ENCODE results near the gene STS.

Gene STS

GRCh38 chrX:7147413-7147977, at the start of gene STS:
TSS of gene STS (plus strand) at chrX:7147712. CDS start at chrX:7253200, 105,488 bp downstream.
- no peak for DNase-seq

DNA sequence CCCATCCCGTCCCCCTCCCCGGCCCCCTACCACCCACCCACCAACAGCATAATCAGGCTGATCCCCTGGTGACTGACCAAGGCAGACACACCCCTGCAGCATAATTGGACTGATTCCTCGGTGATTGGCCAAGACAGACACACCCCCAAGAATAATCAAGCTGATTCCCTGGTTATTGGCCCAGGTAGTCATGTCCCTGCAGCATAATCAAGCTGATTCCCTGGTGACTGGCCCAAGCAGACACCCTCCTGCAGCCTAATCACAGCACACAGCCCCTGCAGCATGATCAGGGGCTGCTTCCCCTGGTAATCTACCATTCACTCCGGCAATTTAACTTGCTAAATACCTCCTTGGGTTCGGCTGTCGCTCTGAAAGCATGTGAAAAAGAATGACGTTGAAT, 47.5 kb upstream of the STS start:
- DNase-seq = no peak

DNA sequence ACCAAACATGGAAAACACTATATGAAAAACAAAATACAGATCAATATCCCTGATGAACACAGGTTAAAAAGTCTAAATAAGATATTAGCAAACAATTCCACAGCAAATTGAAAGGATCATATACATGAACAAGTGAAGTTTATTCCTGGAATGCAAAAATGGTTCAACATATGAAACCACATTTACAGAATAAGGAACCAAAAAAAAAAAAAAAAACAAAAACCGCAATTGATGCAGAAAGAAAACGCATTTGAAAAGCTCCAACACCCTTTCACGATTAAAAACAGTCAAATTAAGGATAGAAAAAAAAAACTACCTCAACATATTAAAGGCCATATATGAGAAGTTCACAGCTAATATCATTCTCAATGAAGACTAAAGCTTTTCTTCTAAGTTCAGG, 45.4 kb upstream of the STS start:
- DNase-seq = no peak

DNA sequence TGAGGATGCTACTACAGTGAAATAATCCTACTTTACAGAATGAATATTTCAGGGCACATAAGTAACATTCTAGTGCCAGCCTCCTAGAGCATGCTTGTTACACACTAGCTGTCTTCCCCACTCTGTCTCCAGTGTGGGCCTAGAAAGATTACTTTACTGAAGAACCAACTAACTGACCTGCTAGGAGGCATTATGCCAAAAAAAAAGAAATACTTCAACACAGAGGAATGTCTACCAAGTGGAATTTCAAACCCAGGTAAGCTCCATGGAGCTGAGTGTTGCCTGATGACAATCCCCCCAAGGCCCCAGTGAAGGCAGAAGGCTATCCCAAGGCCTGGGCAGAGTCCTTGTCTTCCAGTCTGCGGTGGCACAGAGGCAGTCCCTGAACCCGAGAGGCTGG, 40.9 kb upstream of the STS start:
- DNase-seq = no peak

DNA sequence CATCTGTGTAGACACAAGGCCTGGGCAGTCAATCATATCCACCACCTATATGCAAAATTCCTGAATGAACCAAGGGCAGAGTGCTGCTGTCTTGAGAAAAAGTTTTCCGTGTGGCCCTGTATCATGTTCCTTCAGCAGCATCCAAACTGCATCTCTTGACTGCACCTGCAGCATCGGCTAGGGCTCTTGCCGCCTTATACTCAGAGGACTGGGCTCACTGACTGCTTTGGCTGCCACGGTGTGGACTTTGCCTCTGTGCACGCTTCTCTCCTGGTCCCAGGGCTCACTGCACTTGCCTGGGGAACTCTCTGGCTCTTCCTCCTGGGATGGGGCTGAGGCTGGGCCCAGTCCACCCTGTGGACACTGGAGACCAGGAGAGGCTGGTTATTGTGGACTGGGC, 39.5 kb upstream of the STS start:
- no peak for DNase-seq

DNA sequence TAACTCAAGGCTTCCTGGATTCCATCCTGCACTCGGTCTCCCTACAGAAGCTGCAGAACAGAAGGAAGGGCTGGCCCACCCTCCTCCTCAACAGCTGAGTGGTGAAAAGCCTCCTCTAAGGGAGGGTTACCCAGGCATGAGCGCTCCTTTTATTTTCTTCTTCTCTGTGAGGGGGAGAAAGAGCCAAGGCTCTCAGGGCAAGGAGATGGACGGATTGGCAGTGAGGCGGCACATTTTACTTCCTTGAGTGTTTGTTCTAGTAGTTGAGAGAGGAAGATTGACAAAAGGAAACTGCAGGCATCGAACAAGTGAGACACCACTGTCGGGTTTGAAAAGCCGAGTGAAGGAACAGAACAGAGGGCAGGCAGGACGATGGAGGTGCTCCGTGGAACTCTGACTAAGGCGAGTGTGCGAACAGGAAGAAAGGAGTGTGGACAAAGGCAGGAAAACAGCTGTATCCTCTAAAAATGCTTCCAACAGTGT, 38.4 kb upstream of the STS start:
- no peak for DNase-seq

DNA sequence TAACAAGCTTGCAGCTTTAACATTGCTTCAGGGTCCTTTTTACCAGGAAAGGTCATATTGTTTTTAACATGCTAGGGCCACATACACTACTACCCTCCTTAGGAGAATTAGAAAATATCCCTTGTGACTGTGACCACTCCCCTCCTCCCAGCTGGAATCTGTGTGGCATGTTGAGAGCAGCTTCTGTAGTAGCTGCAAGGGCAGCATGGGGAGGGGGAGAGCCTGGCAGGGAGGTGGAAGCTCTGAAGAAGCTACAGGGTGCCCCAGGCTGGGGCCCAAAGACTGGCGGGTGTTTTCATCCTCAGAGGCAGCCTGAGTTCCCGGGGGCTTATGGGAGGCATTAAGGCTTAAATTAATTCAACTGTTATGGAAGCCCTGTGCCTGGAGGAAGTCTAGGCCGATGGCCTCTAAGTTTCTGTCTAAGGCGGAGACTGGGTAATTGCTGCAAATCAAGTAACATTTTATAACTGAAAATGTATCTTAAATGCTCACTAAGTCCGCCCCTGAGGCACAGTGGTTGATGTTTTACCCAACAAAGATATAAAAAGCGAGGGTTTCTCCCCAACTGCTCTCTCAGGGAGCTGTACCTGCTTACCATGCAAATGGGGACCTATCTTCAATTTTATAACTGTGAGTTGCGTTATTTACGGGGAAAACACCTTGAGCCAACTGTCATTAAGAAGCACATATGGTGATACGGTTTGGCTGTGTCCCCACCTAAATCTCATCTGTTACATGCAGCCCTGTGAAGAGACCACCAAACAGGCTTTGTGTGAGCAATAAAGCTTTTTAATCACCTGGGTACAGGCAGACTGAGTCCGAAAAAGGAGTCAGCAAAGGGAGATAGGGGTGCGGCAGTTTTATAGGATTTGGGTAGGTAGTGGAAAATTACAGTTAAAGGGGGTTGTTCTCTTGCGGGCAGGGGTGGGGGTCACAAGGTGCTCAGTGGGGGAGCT, 37.4 kb upstream of the STS start:
- DNase-seq = no peak

GRCh38 chrX:7110821-7111276, 36.7 kb upstream of the STS start:
- no peak for DNase-seq

DNA sequence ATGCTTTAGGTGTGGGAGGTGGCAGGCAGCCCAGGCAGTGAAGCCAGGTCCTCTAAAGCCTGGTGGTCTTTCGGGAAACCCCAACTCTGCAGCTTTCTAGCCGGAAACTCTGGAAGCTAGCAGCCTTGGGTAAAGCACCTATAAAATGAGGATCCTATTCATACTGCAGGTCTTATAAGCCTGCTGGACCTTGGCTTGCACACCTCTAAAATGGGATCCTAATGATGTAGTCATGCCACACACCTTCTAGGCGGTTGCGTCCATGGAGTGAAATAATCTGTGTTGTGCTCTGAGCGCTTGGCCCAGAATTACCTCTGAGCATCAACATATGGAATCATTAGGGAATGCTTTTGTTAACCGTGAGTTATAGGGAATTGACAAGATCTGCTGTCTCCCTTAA, 36.0 kb upstream of the STS start:
- no peak for DNase-seq

DNA sequence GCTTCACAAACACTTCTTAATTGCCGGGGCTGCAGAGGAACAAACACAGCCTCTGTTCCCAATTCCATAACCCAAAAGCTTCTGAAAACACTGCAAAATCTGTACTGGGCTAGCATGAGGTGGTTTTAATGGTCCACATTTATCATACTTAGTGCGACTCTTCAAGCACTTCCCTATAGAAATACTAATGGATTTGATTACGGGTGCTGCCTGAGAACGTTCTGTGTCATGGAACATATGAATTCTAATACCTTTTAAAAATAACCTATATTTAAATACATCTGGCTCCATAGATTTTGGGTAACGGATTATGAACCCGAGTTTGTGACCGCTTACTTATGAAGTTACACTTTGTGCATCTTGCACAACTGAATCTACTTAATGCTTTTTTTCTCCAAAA, 35.4 kb upstream of the STS start:
- no peak for DNase-seq

DNA sequence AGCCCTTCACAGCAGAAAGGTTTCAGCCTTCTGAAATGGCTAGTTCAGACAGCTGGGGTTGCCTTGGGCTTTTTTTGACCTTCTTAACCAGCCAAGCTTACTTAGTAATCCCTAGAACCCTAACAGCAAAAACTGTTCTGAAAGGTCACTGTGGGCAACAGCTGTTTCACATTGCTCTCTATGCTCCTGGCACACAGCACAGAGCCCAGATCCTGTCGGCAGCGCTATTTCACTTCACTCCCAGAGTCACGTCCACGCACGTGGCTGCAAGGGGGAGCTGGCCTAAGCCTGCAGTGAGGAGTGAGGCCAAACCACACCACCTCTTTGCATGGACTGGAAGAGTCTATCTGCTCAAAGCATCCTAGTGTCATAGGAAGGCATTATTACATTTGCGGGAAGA, 32.0 kb upstream of the STS start:
- no peak for DNase-seq

DNA sequence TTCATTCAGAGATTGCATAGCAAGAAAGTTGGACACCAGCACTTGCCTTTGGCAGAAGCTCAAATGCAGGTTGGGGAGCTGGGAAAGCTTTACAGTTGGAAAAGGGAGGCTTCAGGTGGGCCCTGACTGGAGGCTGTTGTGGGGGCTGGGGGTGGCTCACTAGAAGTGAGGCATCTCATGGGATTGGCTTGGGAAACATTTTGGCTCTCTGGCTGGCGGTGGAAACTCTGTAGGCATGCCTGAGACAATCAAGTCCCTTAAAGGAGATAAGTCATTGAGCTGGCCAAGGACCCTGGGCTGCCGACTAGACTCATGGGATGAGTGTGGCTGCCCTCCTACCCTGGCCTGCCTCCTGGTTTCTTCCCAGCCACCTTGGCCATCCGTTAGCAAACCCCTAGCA, 31.4 kb upstream of the STS start:
- DNase-seq = no peak

DNA sequence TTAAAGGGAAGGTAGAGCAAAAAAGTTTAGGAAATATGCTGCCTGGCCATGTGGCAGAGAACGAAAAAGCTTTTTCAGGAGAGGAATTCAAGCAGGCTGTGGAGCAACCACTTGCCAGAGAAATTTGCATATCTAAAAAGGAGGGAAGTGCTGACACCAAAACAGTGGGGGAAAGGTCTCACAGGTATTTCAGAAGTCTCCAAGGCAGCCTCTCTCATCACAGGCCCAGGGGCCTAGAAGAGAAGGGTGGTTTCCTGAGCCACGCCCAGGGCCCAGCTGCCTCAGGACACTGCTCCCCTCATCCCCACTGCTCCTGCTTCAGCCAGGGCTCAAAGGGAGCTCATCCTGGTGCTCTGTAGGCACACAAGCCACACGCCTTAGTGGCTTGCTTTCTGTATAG, 29.9 kb upstream of the STS start:
- no peak for DNase-seq

DNA sequence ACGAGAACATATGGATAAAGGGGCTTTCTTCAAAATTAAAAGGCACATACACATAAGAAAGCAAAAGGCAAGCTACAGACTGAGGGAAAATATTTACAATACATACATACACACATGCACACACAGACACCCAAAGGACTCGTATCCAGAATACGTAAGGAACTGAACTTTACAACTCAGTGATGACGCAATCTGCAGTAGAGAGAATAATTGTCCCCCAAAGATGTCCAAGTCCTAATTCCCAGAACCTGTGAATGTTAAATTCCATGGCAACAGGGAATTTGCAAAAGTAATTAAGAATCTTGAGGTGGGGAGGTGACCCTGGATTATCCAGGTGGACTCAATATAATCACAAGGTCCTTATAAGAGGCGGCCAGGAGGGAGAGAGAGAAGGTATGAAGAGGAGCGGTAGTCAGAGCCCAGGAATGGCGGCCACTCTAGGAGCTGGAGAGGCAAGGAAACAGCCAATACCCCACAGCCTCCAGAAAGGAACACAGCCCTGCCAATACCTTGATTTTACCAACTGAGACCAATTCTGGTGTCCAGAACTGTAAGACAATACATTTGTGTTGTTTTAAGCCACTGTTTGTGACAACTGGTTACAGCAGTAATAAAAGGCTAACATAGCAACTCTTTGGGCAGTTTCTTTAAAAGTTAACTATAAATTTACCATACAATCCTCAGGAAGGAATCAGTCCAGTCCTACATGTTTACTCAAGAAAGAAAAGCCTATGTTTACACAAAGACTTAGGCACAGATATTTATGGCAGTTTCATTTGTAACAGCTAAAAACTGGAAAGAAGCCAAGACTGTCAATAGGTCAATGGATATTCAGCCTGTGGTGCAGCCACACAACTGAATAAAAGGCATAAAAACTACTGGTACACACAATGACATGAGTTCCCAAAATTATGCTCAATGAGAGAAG, 27.3 kb upstream of the STS start:
- DNase-seq = no peak

GRCh38 chrX:7120878-7121219, 26.7 kb upstream of the STS start:
- DNase-seq = no peak

GRCh38 chrX:7127056-7127455, 20.5 kb upstream of the STS start:
- DNase-seq = no peak

GRCh38 chrX:7131621-7132020, 15.9 kb upstream of the STS start:
- DNase-seq = no peak

GRCh38 chrX:7132335-7133049, 15.0 kb upstream of the STS start:
- peak; percentile 52 for DNase-seq

GRCh38 chrX:7133050-7133440, 14.5 kb upstream of the STS start:
- no peak for DNase-seq

DNA sequence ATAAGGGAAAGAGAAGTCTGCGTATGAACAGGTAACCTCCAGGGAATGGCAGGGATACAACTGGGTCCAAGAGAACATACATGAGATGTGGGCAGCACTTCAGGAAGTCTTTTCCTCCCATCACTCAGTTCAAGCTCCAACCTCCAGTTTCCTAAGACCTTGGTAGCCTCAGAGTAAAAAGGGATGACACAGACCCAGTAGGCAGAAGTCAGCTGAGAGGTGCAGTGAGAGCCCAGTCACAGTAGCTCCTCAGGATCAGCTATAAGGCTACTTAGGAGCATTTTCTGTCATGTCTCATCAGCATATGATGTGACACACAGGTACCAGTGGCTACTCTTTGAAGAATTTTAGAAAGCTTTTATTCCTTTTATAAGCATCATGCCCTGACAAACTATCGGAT, 12.5 kb upstream of the STS start:
- DNase-seq = no peak

GRCh38 chrX:7139202-7140081, 8.1 kb upstream of the STS start:
- DNase-seq = peak; percentile 3

GRCh38 chrX:7143076-7143475, 4.4 kb upstream of the STS start:
- DNase-seq = no peak
